ENCODE results near the gene LRCH4.
"Not testable (repeated sequence)": the region's sequence is repeated elsewhere in the genome, so short reads cannot be mapped to it uniquely, and the experiment has no call there.

LRCH4 gene

GRCh38 chr7:100567751-100568175 lies 18.2 kb downstream of the LRCH4 start:
- no peak for DNase-seq (ENCODE audit: low spot score)

- DNase-seq (ENCODE audit: low spot score) = no peak
Observed at GRCh38 chr7:100567031-100567730, 18.7 kb downstream of the LRCH4 start.

GRCh38 chr7:100566018-100566531 lies 19.9 kb downstream of the LRCH4 start:
- DNase-seq (ENCODE audit: low spot score) = no peak

- no peak for DNase-seq (ENCODE audit: low spot score)
Observed at GRCh38 chr7:100565133-100565571, 20.8 kb downstream of the LRCH4 start.

GRCh38 chr7:100564405-100564804 lies 21.5 kb downstream of the LRCH4 start:
- not testable (repeated sequence) for DNase-seq (ENCODE audit: low spot score)

GRCh38 chr7:100563809-100564400 lies 22.0 kb downstream of the LRCH4 start:
- DNase-seq (ENCODE audit: low spot score) = peak; percentile 76

- no peak for DNase-seq (ENCODE audit: low spot score)
Observed at GRCh38 chr7:100563100-100563564, 22.8 kb downstream of the LRCH4 start.

GRCh38 chr7:100562195-100563099 lies 23.5 kb downstream of the LRCH4 start:
- no peak for DNase-seq (ENCODE audit: low spot score)

GRCh38 chr7:100561491-100562194 lies 24.3 kb downstream of the LRCH4 start:
- DNase-seq (ENCODE audit: low spot score) = no peak

- no peak for DNase-seq (ENCODE audit: low spot score)
Observed at GRCh38 chr7:100559127-100559526, 26.8 kb downstream of the LRCH4 start.

- DNase-seq (ENCODE audit: low spot score) = no peak
Observed at GRCh38 chr7:100556541-100556940, 29.4 kb downstream of the LRCH4 start.

- no peak for DNase-seq (ENCODE audit: low spot score)
Observed at GRCh38 chr7:100555701-100556100, 30.2 kb downstream of the LRCH4 start.

GRCh38 chr7:100553032-100553431 lies 32.9 kb downstream of the LRCH4 start:
- DNase-seq (ENCODE audit: low spot score) = no peak

GRCh38 chr7:100552532-100552931 lies 33.4 kb downstream of the LRCH4 start:
- no peak for DNase-seq (ENCODE audit: low spot score)

GRCh38 chr7:100548446-100548845 lies 37.5 kb downstream of the LRCH4 start:
- DNase-seq (ENCODE audit: low spot score) = not testable (repeated sequence)

GRCh38 chr7:100547872-100548271 lies 38.1 kb downstream of the LRCH4 start:
- no peak for DNase-seq (ENCODE audit: low spot score)

- DNase-seq (ENCODE audit: low spot score) = no peak
Observed at GRCh38 chr7:100546926-100547800, 38.8 kb downstream of the LRCH4 start.

- peak; percentile 40 for DNase-seq (ENCODE audit: low spot score)
Observed at GRCh38 chr7:100546129-100546925, 39.6 kb downstream of the LRCH4 start.

GRCh38 chr7:100545360-100546128 lies 40.4 kb downstream of the LRCH4 start:
- peak; percentile 98 for DNase-seq (ENCODE audit: low spot score)

Measured in SW480 (cell line).